ENCODE measurements around the gene CYBC1. TPM values are rescaled to one million over a fixed set of nuclear protein-coding genes. Genes with fewer than 3 reads are reported as not detected.

Gene CYBC1
- total and polyA plus RNA-seq, 2 of the 4 experiments (the other 2 are of a cell fraction), result 75.1 to 76.7 TPM

DNA sequence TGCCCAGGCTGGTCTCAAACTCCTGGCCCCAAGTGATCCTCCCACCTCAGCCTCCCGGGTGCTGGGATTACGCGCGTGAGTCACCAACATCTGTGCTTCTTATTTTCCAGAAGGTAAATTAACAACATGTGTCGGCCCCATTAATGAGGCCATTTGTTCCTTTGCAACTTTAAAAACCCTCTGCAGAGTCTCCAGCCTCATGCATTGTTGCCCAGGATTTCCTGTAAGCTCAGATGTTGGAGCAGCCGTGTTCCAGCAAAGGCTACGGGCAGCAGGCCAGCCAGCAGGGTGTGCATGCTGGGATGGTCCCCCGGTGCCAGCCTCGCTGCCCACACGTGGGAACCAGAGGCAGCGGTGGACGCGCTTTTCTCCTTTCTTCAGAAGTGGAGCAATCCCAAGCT is 51.5 kb downstream of the CYBC1 start:
- Histone ChIP-seq H3K9me1 (ENCODE audit: insufficient read depth, low read length) (no peaks in the 10 kb centered on the region), H4K5ac (ENCODE audit: low read depth, low read length) (no peak overlapping the region), H3K4me3 (ENCODE audit: insufficient read depth, low read depth, low read length) (no peak overlapping the region), H3K4me1 (ENCODE audit: control insufficient read depth, insufficient read depth, low read length) (peaks cover 12% of the 10 kb centered on the region), H3K56ac (ENCODE audit: extremely low read depth, insufficient read depth, low read length) (no peak overlapping the region), H2BK120ac (ENCODE audit: low read depth, low read length) (no peak overlapping the region), H3K14ac (replicated peaks; ENCODE audit: low read depth, low read length) (no peak overlapping the region), H2AFZ (replicated peaks; ENCODE audit: low read length, poor library complexity) (no peak overlapping the region), H3K4ac (ENCODE audit: low read depth, low read length) (no peak overlapping the region), H4K91ac (ENCODE audit: insufficient read depth, low read depth, low read length) (no peak overlapping the region), H3K27ac (ENCODE audit: insufficient read depth, low read length) (no peak overlapping the region), H3K79me1 (ENCODE audit: low read depth in 1 of 2, low read length in 2 of 2) (no peaks in the 10 kb centered on the region), H4K8ac (ENCODE audit: low read depth in 2 of 2, low read length in 2 of 2) (no peak overlapping the region), H3K27me3 (ENCODE audit: control insufficient read depth, insufficient read depth, low read length) (no peaks in the 10 kb centered on the region), H2BK15ac (ENCODE audit: low read depth, low read length) (no peak overlapping the region), H3K23ac (ENCODE audit: low read depth, low read length) (no peak overlapping the region), H4K20me1 (ENCODE audit: insufficient read depth, low read length) (peaks cover 7% of the 10 kb centered on the region), H3K9ac (ENCODE audit: low read depth, low read length) (no peak overlapping the region), H3K18ac (ENCODE audit: low read depth, low read length) (no peak overlapping the region), H2AK9ac (replicated peaks; ENCODE audit: low read depth, low read length, poor library complexity) (peak overlapping the region; percentile 79), H2BK20ac (ENCODE audit: low read depth, low read length) (no peak overlapping the region), H3K9me3 (ENCODE audit: control insufficient read depth, insufficient read depth, low read length) (no peaks in the 10 kb centered on the region), H3K4me2 (ENCODE audit: low read depth, low read length) (no peak overlapping the region), H3K36me3 (ENCODE audit: control insufficient read depth, insufficient read depth, low read length) (peaks cover 6% of the 10 kb centered on the region; the same call in 1 of the 2 replicates), H2AK5ac (ENCODE audit: low read depth, low read length) (no peak overlapping the region), H2BK5ac (ENCODE audit: low read depth, low read length, poor library complexity, severe bottlenecking) (no peak overlapping the region)
- 69% methylated on average over 9 of the region's 13 CpGs; no CpG with 5 or more reads in 1 of the 2 experiments for WGBS, 2 experiments (ENCODE audit: extremely low coverage in 2 of 2, insufficient read length in 1 of 2)
- TF ChIP-seq CHD1 (IDR thresholded peaks at IDR 0.05; ENCODE audit: low read depth, low read length) (no peak), RAD21 (IDR thresholded peaks at IDR 0.05; ENCODE audit: low read length) (no peak), MAZ (IDR thresholded peaks at IDR 0.05; ENCODE audit: borderline replicate concordance, low read depth, low read length) (no peak)
- ChIA-PET CTCF (no interaction called here), POLR2A (ENCODE audit: unreplicated experiment) (no interaction called here)
- peak; percentile 50 for DNase-seq
- no TSS peak for BruUV-seq (replicated peaks)
- in situ Hi-C loops (cut with MboI; ENCODE audit: low sequenced_read_pairs), result no loop called here
- dilution Hi-C loops (cut with HindIII; ENCODE audit: low sequenced_read_pairs, unreplicated experiment), result no loop called here
- ATAC-seq (ENCODE audit: low read depth), result no peak
- intact Hi-C loops (cut with micrococcal nuclease), result no loop called here

Measured in IMR-90 (cell line).